HG02852 (cell line): ENCODE measurements around the gene SPRR2G.
"Not testable (repeated sequence)": the region's sequence is repeated elsewhere in the genome, so short reads cannot be mapped to it uniquely, and the experiment has no call there.

ENCODE experiments used
- ATAC-seq: cut with Tn5 transposase; IDR thresholded peaks from one replicate; pipeline ENCODE4 v1.9.1; 2021; ENCODE audit warnings: mild to moderate bottlenecking, moderate library complexity; ENCODE audit not compliant: unreplicated experiment

The SPRR2G gene

GRCh38 chr1:153115264-153115663, 35.4 kb downstream of the SPRR2G start:
- ATAC-seq, result not testable (repeated sequence)

- no peak for ATAC-seq
Measured at GRCh38 chr1:153113416-153113815, 37.3 kb downstream of the SPRR2G start, which contains the start of gene SPRR2F. SPRR2F (minus strand) TSS chr1:153113516; CDS start chr1:153112733, 783 bp downstream.

- not testable (repeated sequence) for ATAC-seq
Measured at GRCh38 chr1:153112454-153112853, 38.2 kb downstream of the SPRR2G start.

- ATAC-seq, result no peak
Measured at GRCh38 chr1:153100245-153100644, 50.4 kb downstream of the SPRR2G start.
